PC-9 (cell line): Measurements from ENCODE around the gene TP53I3. TPM values are rescaled to one million over a fixed set of nuclear protein-coding genes. Genes with fewer than 3 reads are reported as not detected.

Source experiments
- BruUV-seq: library from RNA; stranded (reverse); fragments of 400-500 nt; replicated peaks from 2 replicates; lab custom pipeline; 2021; lab: Mats Ljungman, UMichigan
- CTCF ChIA-PET: fragments of 300-600 bp; sonication (Branson Sonifier 250); formaldehyde crosslinking; loops from one replicate; lab custom pipeline; 2022; ENCODE audit warnings: antibody characterized with exemption; lab: Charles Lee
- POLR2A ChIA-PET: fragments of 300-600 bp; sonication (Branson Sonifier 250); formaldehyde crosslinking; loops from one replicate; lab custom pipeline; 2022; ENCODE audit warnings: antibody characterized with exemption; ENCODE audit not compliant: unreplicated experiment; lab: Charles Lee
- DNase-seq, 2 experiments: peaks; one replicate each; pipeline versions ENCODE4 v3.0.0 to v3.0.0-alpha.2; 2015 to 2022; ENCODE audit warnings: mixed read lengths in 1 of 2
- H2AFZ ChIP-seq: fragments of 200-600 bp; sonication (generic); 2 replicates; pipeline ENCODE4 v1.8.1; 2017; ENCODE audit warnings: antibody characterized with exemption
- H3F3A ChIP-seq: fragments of 200-600 bp; sonication (generic); 2 replicates; pipeline ENCODE4 v1.8.1; 2017; ENCODE audit warnings: antibody characterized with exemption, mild to moderate bottlenecking, low read depth; ENCODE audit not compliant: insufficient read depth
- H3K27ac ChIP-seq: fragments of 200-600 bp; sonication (generic); 2 replicates; pipeline ENCODE4 v1.6.1; 2016; ENCODE audit warnings: mixed run types
- H3K27me3 ChIP-seq: fragments of 200-600 bp; sonication (generic); 2 replicates; pipeline ENCODE4 v1.6.1; 2016; ENCODE audit warnings: low read depth, mixed run types; ENCODE audit not compliant: insufficient read depth
- H3K36me3 ChIP-seq: fragments of 200-600 bp; sonication (generic); 2 replicates; pipeline ENCODE4 v1.6.1; 2016; ENCODE audit warnings: low read depth, mixed run types
- H3K4me1 ChIP-seq: fragments of 200-600 bp; sonication (generic); replicated peaks from 2 replicates; pipeline ENCODE4 v1.6.1; 2016; ENCODE audit warnings: mixed run types; ENCODE audit not compliant: insufficient read depth
- H3K4me2 ChIP-seq: fragments of 200-600 bp; sonication (generic); 2 replicates; pipeline ENCODE4 v1.6.1; 2017; ENCODE audit warnings: mixed run types
- H3K4me3 ChIP-seq: fragments of 200-600 bp; sonication (generic); 2 replicates; pipeline ENCODE4 v1.6.1; 2016; ENCODE audit warnings: mixed run types
- H3K79me2 ChIP-seq: fragments of 200-600 bp; sonication (generic); 2 replicates; pipeline ENCODE4 v1.6.1; 2017; ENCODE audit warnings: low read depth, mixed run types
- H3K9me2 ChIP-seq: fragments of 200-600 bp; sonication (generic); 2 replicates; pipeline ENCODE4 v1.8.1; 2017; ENCODE audit warnings: mild to moderate bottlenecking; ENCODE audit not compliant: insufficient read depth
- H3K9me3 ChIP-seq: fragments of 200-600 bp; sonication (generic); 2 replicates; pipeline ENCODE4 v1.8.1; 2016; ENCODE audit warnings: low read depth; ENCODE audit not compliant: insufficient read depth
- H4K20me1 ChIP-seq: fragments of 200-600 bp; sonication (generic); 2 replicates; pipeline ENCODE4 v1.8.1; 2017; ENCODE audit not compliant: insufficient read depth
- CTCF ChIP-seq: fragments of 200-600 bp; sonication (generic); conservative IDR thresholded peaks from 2 replicates; pipeline ENCODE4 v1.6.1; 2017; ENCODE audit warnings: mixed run types, antibody characterized with exemption, mild to moderate bottlenecking, moderate library complexity
- EZH2 ChIP-seq: fragments of 200-600 bp; sonication (generic); IDR thresholded peaks from 2 replicates; pipeline ENCODE4 v1.8.0; 2017; ENCODE audit warnings: antibody characterized with exemption, low read depth
- intact Hi-C: fragments of 100-400 bp; cut with micrococcal nuclease; formaldehyde crosslinking; loops from one replicate; pipeline ENCODE4 v1.10.0; 2022; ENCODE audit not compliant: unreplicated experiment
- total RNA-seq: library from RNA; stranded (reverse); gene quantifications from 2 replicates; pipeline ENCODE4 v1.2.3, GENCODE V29; 2021

Gene TP53I3
- total RNA-seq, 1 experiment from 2014 or later, result 22.9 TPM

- no peak for DNase-seq
- no peaks in the 10 kb centered on the region for H4K20me1 ChIP-seq
- H3K27ac ChIP-seq, result no peak overlapping the region
- H3K4me1 ChIP-seq, result no peaks in the 10 kb centered on the region
- no peak overlapping the region for H3K4me2 ChIP-seq
- ChIA-PET POLR2A (no interaction called here), CTCF (no interaction called here)
- H3K79me2 ChIP-seq, result no peaks in the 10 kb centered on the region
- no peak overlapping the region for H3K4me3 ChIP-seq
- intact Hi-C loops, result no loop called here
- no TSS peak for BruUV-seq
- no peaks in the 10 kb centered on the region for H3K9me2 ChIP-seq
- H3K36me3 ChIP-seq, result no peaks in the 10 kb centered on the region
- peaks cover 10% of the 10 kb centered on the region; the same call in 1 of the 2 replicates for H3K27me3 ChIP-seq
- H2AFZ ChIP-seq, result no peak overlapping the region
- no peaks in the 10 kb centered on the region for H3K9me3 ChIP-seq
- peaks cover 24% of the 10 kb centered on the region; the same call in 1 of the 2 replicates for H3F3A ChIP-seq
- TF ChIP-seq EZH2 (no peak), CTCF (no peak)
Measured at GRCh38 chr2:24054366-24055010, 30.1 kb downstream of the TP53I3 start.

- H3K4me3 ChIP-seq, result no peak overlapping the region
- TF ChIP-seq CTCF, result no peak
- no peak for TF ChIP-seq EZH2
- BruUV-seq, result no TSS peak
- intact Hi-C loops, result no loop called here
- H3F3A ChIP-seq, result peaks cover 17% of the 10 kb centered on the region; the same call in 1 of the 2 replicates
- H3K79me2 ChIP-seq, result no peaks in the 10 kb centered on the region
- CTCF ChIA-PET, result no interaction called here
- H3K36me3 ChIP-seq, result no peaks in the 10 kb centered on the region
- H2AFZ ChIP-seq, result no peak overlapping the region
- no peaks in the 10 kb centered on the region for H4K20me1 ChIP-seq
- no peaks in the 10 kb centered on the region for H3K9me2 ChIP-seq
- peaks cover 10% of the 10 kb centered on the region; the same call in 1 of the 2 replicates for H3K27me3 ChIP-seq
- POLR2A ChIA-PET, result no interaction called here
- no peak overlapping the region for H3K4me2 ChIP-seq
- no peaks in the 10 kb centered on the region for H3K9me3 ChIP-seq
- DNase-seq, result no peak
- 0 out of 2 replicates have a peak, but pooled peaks cover 4% of the 10 kb centered on the region for H3K4me1 ChIP-seq
- no peak overlapping the region for H3K27ac ChIP-seq
Measured at GRCh38 chr2:24052951-24053350, 31.7 kb downstream of the TP53I3 start.

- Histone ChIP-seq H3K27me3 (peaks cover 10% of the 10 kb centered on the region; the same call in 1 of the 2 replicates), H4K20me1 (no peaks in the 10 kb centered on the region), H3K27ac (no peak overlapping the region), H3K4me3 (no peak overlapping the region), H3K9me2 (no peaks in the 10 kb centered on the region), H3K36me3 (no peaks in the 10 kb centered on the region), H3K4me1 (peaks cover 8% of the 10 kb centered on the region; the same call in 1 of the 2 replicates), H3F3A (peaks cover 21% of the 10 kb centered on the region; the same call in 1 of the 2 replicates), H2AFZ (no peak overlapping the region), H3K79me2 (peaks cover 1% of the 10 kb centered on the region; the same call in 1 of the 2 replicates), H3K9me3 (no peaks in the 10 kb centered on the region), H3K4me2 (no peak overlapping the region)
- intact Hi-C loops, result no loop called here
- no peak for DNase-seq
- no TSS peak for BruUV-seq
- TF ChIP-seq CTCF (no peak), EZH2 (no peak)
- ChIA-PET POLR2A (interaction anchor here (0.7 kb wide), 1 partner anchor 39 kb away, joined by 10 read pairs; no protein-coding TSS in a partner anchor), CTCF (no interaction called here)
Measured at GRCh38 chr2:24051833-24052232, 32.8 kb downstream of the TP53I3 start.
